NCI-H82 treated with DMSO at 0.1 percent for 48 hours (cell line): ENCODE results near the gene DRC7.

ENCODE experiments used
- DNase-seq: peaks from one replicate; lab custom pipeline; 2025; ENCODE audit not compliant: unreplicated experiment; lab: John Stamatoyannopoulos, UW

The DRC7 gene

GRCh38 chr16:57749856-57750452 lies 55.3 kb downstream of the DRC7 start:
- no peak for DNase-seq

GRCh38 chr16:57750796-57751538 lies 56.4 kb downstream of the DRC7 start:
- DNase-seq: no peak

- DNase-seq: no peak
These were observed 57.1 kb downstream of the DRC7 start for GRCh38 chr16:57751539-57752202.

GRCh38 chr16:57752203-57752580 lies 57.6 kb downstream of the DRC7 start:
- DNase-seq: no peak

- DNase-seq: no peak
These were observed 58.2 kb downstream of the DRC7 start for GRCh38 chr16:57752581-57753447.

GRCh38 chr16:57753448-57754353 lies 59.1 kb downstream of the DRC7 start:
- no peak for DNase-seq

GRCh38 chr16:57754354-57755060 lies 59.9 kb downstream of the DRC7 start:
- DNase-seq: no peak

- no peak for DNase-seq
These were observed 60.6 kb downstream of the DRC7 start for GRCh38 chr16:57755061-57755684.

GRCh38 chr16:57755726-57756423 lies 61.3 kb downstream of the DRC7 start:
- no peak for DNase-seq

- no peak for DNase-seq
These were observed 62.1 kb downstream of the DRC7 start for GRCh38 chr16:57756424-57757325.

GRCh38 chr16:57757326-57757786 lies 62.8 kb downstream of the DRC7 start:
- no peak for DNase-seq

- DNase-seq: no peak
These were observed 63.3 kb downstream of the DRC7 start for GRCh38 chr16:57757883-57758282.

GRCh38 chr16:57758331-57759117 lies 63.9 kb downstream of the DRC7 start:
- DNase-seq: no peak

GRCh38 chr16:57759131-57759530 lies 64.5 kb downstream of the DRC7 start:
- no peak for DNase-seq

- no peak for DNase-seq
These were observed 65.1 kb downstream of the DRC7 start for GRCh38 chr16:57759541-57760356.
